GM21619 (cell line): Measurements from ENCODE around the gene ZMIZ1.

Source experiments
- ATAC-seq: cut with Tn5 transposase; IDR thresholded peaks from one replicate; pipeline ENCODE4 v1.9.1; 2021; ENCODE audit not compliant: unreplicated experiment

ZMIZ1 gene

DNA sequence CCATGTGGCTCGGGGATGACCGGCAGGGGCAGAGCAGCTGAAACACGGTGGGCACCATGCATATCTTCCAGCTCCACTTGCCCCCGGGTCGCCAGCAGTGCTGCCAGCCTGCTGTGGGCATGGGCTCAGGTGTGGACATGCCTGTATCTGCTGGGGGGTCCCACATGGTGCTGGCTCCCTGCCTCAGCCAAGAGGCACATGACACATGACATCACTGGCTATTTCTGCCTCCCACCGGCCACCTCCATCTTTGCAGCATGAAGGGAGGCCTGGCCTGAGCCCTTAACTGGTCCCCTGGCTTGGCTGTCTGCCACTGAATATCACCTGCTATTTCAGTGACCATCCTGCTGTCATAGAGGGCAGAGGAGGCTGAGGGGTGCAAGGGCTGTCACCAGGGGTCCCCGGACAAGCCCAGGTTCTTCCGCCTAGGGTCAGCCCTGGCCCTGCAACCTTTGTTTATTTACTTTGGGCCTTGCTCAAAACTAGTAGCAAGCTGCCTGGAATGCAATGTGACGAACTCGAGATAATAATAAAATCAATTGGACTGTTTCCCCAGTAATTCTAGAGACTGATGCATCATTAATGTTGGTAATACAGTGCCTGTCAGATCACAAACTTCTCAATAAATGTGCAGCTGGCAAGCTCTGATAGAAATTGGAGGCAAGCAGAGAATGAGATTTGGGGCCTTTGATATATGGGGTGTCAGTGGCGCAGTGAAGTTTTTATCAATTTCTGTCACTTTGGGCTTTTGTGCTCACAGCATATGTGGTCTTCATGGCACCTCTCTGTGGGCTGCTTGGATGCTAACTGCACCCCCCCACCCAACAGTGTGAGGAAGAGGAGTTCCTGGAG lies 28.5 kb downstream of the ZMIZ1 start:
- no peak for ATAC-seq

DNA sequence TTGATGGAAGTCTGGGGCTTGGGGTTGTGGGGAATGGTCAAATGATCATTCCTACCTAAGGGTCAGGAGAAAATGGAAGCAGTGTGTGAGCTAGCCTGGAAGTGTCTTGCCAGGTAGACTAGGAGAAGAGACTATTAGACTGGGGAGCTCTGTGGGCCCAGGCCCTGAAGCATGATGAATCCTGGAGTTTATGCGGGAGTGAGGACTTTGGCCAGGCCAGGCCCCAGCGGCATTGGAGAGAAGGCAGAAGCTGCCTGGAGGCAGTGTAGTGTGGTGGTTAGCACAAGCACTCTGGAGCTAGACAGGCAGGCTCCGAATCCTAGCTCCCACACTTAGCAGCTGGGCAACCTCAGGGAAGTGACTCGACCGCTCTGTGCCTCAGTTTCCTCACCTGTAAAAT lies 29.3 kb downstream of the ZMIZ1 start:
- no peak for ATAC-seq

DNA sequence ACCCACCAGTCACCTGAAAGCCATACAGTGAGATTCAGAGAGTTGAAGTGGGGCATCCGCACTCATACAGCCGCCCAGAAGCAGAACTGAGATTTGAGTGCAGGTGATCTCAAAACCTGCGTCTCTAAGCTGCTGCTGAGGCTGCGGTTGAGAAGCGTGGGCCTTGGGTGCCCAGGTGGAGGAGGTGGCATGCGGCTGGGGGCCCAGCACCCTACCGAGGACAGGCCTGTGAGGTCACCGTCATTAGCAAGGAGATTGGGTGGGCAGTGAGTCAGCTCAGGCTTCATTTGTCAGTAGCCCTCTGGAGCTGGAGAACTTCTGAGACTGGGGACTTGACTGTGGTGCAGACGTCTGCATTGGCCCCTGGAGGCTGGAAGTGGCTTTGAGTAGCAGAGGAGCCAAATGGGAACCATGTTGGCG lies 29.8 kb downstream of the ZMIZ1 start:
- peak; percentile 68 for ATAC-seq

DNA sequence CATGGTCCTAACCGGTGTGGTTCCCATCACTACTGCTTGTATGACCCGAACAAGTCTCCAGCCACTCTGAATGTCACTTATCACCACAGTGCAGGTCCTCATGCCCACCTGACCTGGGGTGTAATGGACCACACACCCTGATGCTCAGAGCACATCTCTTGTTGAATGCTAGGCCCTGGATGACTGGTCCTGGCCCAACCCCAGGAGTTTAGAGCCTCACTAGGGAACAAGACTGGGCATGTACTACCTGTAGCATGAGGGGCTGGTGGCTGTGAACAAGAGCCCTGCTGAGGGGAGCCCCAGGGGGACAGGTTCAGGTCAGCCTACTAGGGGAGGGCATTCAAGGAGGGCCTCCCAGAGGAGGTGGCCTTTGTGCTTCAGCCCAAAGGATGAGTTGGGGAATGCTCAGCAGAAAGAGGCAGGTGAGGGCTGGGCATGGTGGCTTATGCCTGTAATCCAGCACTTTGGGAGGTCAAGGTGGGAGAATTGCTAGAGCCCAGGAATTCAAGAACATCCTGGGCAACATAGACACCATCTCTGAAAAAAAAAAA lies 31.2 kb downstream of the ZMIZ1 start:
- ATAC-seq: no peak

DNA sequence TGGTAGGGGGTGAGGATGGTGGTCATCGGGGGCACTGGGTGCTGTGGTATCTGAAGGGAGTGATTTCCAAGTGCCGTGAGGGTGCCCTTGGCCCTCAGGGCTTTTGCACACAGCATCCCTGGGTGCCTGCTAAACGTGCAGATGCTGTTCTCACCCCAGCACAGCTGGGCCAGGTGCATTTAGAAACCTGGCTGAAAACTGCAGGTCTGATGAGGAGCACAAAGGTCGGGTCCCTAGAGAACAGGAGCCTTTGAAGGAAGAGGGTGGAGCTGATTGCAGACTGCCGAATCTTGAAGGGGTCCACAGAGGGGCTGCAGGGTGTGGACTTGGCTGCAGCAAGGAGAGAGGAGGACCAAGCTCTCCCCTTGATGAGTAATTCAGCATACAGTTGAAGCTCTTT lies 32.0 kb downstream of the ZMIZ1 start:
- no peak for ATAC-seq

DNA sequence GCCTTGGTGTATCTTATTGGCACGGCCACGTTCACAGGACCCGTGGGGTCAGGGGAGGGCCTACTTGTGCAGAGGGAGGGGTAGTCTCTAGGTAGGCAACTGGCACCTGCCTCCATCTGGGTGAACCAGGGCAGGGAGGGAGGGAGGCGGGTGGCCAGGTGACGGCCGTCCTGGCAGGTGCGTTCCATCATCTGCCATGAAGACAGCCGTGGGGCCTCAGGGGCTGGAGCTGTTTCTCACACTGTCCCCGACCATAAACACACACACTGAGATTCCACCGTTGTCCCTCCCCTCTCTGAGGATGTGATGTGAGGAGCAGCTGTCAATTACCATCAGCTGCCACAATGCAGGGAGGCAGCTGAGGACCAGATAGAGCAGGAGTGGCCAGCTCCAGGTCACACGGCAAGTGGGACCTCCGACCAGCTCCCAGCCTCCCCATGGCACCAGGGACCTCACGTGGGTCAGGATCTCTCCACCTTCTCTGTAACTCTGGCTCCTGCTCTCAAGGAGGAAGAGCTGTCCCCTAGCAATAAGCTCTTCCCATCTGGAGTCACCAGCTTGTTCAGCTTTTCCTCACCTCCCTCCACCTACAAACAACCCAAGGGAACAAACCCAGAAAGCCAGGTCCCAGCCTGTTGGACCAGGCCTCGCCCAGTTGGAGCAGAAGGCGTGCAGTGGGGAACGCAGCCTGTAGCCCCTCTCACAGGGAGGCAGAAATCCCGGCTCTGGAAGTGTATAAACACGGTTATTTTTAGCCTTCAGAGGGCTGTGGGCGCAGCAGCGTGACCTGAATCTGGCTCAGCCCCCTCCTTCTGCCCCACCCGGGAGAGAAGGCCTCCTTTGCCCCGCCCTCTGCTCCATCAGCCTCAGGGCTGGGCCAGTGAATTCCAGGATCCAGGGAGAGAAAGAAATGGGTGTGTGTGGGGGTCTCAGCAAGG lies 33.1 kb downstream of the ZMIZ1 start:
- no peak for ATAC-seq

DNA sequence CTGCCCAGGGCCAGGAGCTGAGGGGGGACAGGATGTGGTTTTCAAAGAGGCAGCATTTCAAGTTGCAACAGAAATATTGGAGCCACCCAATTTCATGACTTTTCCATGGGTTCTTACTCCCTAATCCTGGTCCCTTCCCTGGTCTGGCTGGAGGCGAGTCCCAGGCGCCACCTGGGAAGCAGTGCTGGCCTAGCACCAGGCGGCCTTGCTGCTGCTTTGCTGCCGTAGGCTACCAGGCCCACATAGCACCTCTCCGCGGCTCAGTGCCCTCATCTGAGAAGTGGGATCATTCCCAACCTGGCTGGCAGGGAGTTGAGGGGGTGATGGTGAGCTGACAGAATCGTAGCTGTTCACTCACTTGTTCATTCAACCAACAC lies 33.7 kb downstream of the ZMIZ1 start:
- ATAC-seq: no peak

DNA sequence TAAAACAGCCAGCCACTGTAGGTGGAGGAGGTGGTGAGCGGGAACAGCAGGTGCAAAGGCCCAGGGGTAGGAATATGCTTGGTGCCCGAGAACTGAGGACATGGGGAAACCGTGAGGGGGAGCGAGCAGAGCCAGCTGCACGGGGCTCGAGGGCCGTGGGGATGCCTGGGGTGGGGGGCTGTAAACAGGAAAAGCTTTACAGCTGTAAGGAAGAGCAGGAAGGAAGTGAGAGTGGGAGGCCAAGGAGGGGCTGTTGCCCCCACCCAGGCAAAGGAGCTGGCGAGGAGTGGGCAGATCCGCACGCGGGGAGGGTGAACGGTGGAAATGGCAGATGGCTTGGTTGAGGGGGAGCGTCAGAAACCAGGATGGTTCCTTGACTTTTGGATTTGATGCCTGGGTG lies 34.4 kb downstream of the ZMIZ1 start:
- no peak for ATAC-seq

DNA sequence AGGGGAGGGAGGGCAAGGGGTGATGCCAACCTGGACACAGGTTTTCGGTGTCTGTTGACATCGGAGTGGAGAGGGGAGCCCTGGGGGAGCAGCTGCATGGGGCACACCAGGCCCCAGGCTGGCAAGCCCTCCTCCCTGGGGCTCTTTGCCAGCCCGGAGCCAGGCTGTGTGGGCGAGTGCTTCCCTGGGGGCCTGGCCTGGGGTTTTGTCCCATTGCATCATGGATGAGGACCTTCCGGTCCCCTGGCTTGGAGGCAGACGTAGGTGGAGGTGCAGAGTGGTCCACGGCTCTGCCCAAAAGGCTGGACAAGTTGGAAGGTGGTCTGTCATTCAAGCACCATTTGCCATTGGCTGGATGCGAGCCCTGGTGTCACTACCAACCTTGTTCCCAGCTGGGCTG lies 34.8 kb downstream of the ZMIZ1 start:
- no peak for ATAC-seq

DNA sequence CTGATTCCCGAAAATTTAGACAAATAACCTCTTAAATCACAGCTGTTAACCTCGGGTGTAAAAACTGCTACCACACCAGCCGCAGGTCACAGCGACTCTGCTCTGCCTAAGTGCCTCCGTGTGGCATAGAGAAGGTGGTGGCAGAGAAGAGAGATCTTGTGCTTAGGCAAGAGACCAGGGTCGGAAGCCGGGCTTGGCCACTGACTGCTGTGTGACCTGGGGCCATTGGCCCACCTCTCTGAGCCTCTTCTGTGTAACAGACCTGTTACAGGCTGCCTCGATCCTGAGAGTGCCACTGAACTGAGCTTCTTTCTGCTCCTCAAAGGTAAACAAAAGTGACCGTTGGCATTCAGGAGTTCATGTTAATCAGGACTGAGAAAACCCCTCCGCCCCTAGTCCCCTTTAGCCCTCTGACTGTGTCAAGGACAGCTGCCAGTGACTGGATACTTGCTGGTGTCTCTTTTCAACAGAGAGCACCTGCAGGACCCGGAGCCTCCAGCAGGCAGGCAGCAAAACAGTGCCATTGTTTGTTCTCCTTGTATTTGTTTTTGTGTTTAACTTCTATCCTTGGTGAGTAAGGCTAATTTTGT lies 36.5 kb downstream of the ZMIZ1 start:
- ATAC-seq: no peak

DNA sequence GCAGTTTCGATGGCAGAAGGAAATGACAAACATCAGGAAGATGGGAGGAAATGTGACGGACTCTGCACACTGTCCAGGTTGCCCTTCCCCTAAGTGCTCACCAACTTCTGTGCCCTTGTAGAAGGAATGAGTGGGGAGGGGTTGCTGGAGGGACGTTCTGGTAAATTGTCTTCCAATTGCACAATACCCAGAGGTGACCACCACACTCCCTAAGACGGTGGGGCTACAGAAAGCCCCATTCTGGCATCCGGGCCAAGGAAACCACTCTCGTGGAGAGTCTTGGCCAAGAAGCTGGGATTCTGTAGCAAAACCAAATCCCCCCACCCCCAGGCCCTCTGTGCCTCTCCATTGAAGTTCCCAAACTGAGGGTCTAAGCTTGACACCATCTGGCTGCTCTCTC lies 37.1 kb downstream of the ZMIZ1 start:
- no peak for ATAC-seq

DNA sequence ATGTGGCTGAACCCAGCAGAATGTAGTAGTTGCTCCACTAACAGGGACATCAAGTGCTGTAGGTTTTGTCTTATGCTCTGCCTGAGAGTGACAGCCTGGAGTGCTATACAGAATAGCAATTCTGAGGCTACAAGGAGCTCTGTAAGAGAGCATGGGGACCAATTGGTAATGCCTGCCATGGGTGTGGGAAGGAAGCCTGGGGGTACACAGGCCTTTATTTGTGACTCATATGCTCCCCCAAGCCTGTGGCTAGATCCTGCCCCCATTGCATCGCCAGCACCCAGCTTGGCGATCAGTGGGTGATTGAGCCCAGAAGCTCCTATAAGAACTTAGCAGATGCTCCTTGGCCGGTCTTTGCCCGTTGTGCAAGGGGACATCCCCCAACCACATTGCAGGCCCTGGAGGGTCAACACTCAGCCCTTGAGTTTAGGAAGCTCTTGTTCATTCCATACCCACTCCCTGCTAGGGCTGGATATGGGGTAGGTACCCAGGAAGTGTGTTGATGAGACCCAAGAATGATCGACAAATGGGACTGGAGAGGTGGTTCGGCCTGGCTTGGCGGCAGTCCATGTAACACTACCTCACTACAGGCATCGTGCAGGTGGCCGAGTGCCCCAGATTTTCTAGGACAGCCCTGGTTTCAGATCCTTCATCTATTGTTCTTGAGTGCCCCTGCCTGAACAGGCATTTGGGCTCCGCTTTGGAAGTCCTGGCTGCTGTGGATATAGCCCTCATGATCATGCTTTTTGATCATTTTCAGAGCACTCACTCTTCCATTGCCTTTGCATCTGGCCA lies 37.7 kb downstream of the ZMIZ1 start:
- ATAC-seq: no peak

DNA sequence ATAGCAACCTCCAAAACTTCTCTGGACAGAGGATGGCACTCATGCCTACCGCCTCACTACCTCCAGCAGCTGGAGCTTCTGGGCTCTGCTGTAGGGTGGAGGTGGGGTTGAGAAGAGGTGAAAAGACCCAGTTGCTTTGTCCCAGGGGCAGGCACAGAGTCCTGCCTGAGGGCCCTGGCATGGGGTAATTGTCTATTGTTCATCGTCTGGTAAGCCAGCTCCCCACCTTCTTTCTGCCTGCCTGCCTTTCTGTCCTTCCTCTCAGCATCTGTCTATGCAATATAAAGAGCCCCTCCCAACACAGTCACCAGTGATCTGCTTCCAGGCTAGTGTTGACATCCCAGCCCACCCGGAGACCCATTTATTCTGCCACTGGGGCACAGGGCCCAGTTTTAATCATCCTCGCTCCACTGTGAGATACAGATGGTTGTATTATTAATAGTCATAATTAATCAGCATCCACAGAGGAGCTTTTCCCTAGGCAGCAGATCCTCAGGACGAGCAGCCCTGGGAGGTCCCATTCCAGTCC lies 39.0 kb downstream of the ZMIZ1 start:
- ATAC-seq: no peak

DNA sequence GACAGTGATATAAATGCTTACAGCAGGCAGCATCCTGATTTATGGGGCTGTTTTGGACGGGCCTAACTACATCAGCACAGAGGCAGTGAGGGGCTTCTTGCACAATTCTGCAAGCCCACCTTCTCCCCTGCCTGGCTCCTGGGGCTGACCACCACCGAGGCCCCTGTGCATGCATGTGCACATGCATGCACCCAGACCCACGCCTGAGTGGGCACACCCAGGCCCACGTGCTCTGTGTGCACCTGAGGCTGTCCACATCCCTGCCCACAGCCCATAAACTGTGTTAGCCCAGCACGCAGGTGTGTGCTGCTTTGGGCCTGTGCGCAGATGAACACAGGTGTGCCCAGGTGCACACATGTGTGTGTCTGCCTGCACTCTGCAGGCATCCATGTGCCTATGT lies 40.0 kb downstream of the ZMIZ1 start:
- no peak for ATAC-seq

DNA sequence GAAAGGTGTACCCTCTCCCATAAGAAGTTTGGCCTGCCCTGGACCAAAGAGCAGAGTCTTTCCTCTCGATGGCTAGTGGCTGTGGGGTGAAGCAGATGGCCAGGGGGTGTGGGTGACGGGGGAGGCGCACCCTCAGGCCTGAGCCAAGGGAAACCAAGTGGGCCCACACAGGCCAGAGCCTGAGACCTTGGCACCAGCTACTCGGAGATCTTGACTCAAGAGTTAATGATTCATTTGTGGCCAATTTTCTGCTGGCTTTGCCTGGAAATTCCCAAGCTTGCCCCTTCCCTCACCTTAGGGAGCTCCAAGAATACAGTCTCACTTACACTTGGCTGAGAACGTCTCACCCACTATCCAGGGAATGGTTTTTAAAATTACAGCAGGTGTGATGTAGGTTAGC lies 42.7 kb downstream of the ZMIZ1 start:
- ATAC-seq: no peak

DNA sequence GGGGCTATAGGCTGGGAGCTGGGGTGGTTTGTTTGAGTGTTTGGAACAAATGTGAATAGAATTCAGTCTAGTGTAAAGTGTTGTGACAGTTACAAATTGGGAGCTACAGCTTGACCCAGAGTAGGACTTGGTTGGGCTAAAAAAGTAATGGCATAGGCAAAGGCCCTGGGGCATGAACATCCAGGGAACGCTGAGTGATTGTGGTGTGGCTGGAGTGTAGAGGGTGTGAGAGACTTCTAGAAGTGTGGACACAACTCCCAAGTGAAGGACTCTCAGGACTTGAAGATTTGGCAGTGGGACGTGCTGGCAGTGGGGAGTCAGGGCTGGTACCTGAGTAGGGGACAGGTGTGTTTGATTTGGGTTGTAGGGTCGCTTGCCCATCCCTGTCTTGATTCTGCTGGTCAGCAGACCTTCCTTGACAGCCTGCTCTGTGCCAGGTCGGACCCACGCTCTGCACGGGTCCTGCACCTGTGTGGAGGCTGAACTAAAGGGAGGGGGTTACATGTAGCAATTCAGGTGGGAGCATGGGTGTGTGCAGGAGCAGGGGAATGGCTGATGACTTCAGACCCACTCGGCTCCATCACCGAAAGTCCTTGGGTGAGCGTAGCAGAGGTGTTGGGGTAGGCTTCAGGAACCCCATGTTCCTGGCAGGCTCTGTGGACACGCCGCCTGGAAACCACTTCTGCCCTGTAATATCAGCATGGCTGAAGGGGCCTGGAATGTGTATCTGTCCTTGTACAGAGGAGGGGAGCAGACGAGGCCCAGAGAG lies 43.3 kb downstream of the ZMIZ1 start:
- no peak for ATAC-seq

DNA sequence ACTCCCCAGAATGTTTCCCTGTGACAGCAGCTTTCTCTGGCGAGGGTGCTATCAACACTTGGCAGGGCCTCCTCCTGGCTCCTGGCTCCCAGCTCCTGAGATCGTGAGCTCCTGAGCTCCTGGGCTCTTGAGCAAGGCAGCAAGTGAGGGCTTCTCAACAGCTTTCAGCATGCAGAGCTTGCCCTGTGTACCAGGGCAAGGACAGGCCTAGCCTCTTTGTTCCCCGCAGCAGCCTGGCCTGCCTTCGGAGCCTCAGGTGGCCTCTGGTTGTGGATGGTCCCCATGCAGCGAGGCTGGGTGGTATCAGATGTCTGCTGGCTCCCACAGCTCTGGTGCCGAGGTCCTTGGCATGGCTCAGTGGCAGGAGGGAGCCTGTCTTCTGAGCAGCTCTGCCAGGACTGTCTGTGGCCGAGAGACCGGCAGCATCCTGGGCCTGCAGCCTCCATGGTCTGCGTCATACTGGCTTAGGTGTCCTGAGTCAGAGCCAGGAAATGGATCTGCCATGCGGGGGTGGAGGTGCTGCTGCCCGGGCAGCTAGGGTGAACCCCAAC lies 44.2 kb downstream of the ZMIZ1 start:
- ATAC-seq: no peak

DNA sequence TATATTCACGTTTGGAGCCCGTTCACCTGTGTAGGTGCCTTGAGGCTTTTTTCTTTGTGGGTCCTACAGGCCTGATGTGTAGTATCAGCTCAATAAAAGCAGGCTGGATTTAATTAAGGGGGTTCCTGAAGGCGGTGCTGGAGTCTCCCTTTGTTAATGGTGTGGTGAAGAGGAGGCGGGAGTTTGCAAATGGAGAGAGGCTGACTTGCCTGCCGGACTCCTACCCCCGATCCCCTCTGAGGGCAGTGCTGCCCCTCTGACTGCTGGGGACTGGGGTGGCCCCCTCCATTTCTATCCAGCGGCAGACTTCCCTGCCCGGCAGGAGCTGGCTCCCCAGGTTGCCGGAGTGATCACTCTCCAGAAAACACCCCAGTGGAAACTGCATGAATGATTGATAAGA lies 45.1 kb downstream of the ZMIZ1 start:
- ATAC-seq: no peak

DNA sequence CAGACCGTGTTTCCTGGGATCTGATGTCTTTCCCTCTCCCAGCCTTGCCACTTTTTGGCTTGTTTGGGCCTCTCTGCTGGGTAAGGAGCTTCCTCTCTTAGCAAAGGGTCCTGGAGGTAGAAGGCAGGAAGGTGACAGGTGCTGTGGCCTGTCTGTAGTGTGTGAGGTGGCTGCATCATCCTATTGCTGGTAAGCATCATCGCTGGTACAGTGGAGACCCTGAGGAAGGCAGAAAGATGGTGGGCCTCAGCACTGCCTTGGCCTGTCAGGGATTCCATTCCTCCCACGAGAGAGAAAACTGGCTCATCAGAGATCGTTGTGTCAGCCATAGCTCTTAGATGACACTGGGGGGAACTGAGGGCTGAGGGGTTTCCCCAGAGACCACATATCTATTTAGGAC lies 46.5 kb downstream of the ZMIZ1 start:
- no peak for ATAC-seq
